Lower leg skin (tissue), 4 donors: ENCODE results near the gene HTATSF1. TPM values are rescaled to one million over a fixed set of nuclear protein-coding genes. Genes with fewer than 3 reads are reported as not detected.

Source experiments
- DNase-seq, 2 donors: peaks; one replicate each; pipeline ENCODE4 v3.0.0-alpha.2; 2019; ENCODE audit warnings: low spot score in 2 of 2
- H3K4me3 ChIP-seq: fragments of 200-600 bp; sonication (generic); 2 replicates; pipeline ENCODE4 v1.5.1; 2017; ENCODE audit warnings: mild to moderate bottlenecking, low read depth; ENCODE audit not compliant: poor library complexity, severe bottlenecking
- POLR2A ChIP-seq, 2 donors: fragments of 450-650 bp; IDR thresholded peaks; one replicate each; pipeline ENCODE4 v1.6.1; 2016 to 2017; ENCODE audit warnings: antibody characterized with exemption in 2 of 2, mild to moderate bottlenecking in 1 of 2, moderate library complexity in 1 of 2
- WGBS, 2 donors: methylation state at CpG; one replicate each; pipeline ENCODE4 v1.1.5; 2018; 5-methylcytosine and 5-hydroxymethylcytosine counted together
- intact Hi-C: fragments of 100-400 bp; cut with DNase I; formaldehyde crosslinking; loops from one replicate; pipeline ENCODE4 v1.15.0; 2023; ENCODE audit warnings: low total_unique reads
- total RNA-seq, 4 donors: library from RNA; depleted of rRNA; stranded (reverse); fragments of >200 nt; gene quantifications; one replicate each; pipeline ENCODE4 v1.1.0, GENCODE V29; 2016
- TF ChIP-seq, protein P1 (sequence below), 3 donors: fragments of 450-650 bp; IDR thresholded peaks; one replicate each; pipeline ENCODE4 v1.5.1; 2016; ENCODE audit warnings: antibody characterized with exemption in 3 of 3, mild to moderate bottlenecking in 3 of 3, moderate library complexity in 2 of 3

HTATSF1 gene
- total RNA-seq, 4 donors from 2014 or later: 36.0 to 56.2 (median 46.6) TPM

GRCh38 chrX:136496186-136496763, 1.1 kb upstream of the HTATSF1 start:
- intact Hi-C loops: no loop called here
- WGBS, 2 donors: 3 to 36% methylated on average over 13 of the region's 13 CpGs

GRCh38 chrX:136496764-136497555, 432 bp upstream of the HTATSF1 start:
- peak; percentile 85 to 97 for DNase-seq
- intact Hi-C loops: no loop called here
- TF ChIP-seq POLR2A (IDR thresholded peaks at IDR 0.05): no peak
- TF ChIP-seq, protein P1, sequence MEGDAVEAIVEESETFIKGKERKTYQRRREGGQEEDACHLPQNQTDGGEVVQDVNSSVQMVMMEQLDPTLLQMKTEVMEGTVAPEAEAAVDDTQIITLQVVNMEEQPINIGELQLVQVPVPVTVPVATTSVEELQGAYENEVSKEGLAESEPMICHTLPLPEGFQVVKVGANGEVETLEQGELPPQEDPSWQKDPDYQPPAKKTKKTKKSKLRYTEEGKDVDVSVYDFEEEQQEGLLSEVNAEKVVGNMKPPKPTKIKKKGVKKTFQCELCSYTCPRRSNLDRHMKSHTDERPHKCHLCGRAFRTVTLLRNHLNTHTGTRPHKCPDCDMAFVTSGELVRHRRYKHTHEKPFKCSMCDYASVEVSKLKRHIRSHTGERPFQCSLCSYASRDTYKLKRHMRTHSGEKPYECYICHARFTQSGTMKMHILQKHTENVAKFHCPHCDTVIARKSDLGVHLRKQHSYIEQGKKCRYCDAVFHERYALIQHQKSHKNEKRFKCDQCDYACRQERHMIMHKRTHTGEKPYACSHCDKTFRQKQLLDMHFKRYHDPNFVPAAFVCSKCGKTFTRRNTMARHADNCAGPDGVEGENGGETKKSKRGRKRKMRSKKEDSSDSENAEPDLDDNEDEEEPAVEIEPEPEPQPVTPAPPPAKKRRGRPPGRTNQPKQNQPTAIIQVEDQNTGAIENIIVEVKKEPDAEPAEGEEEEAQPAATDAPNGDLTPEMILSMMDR (IDR thresholded peaks at IDR 0.05): no peak
- WGBS, 2 donors: 1 to 61% methylated on average over 12 to 50 of the region's 111 CpGs
- H3K4me3 ChIP-seq: peak overlapping the region; percentile 20

More at GRCh38 chrX:136496186-136496763, 1.1 kb upstream of the HTATSF1 start:
- peak overlapping the region; percentile 20 for H3K4me3 ChIP-seq
- DNase-seq: no peak
- TF ChIP-seq, protein P1 (IDR thresholded peaks at IDR 0.05): no peak
- TF ChIP-seq POLR2A (IDR thresholded peaks at IDR 0.05): no peak

GRCh38 chrX:136519069-136519468, 21.7 kb downstream of the HTATSF1 start:
- intact Hi-C loops: no loop called here
- 69 to 84% methylated on average over 5 of the region's 5 CpGs for WGBS, 2 donors
- H3K4me3 ChIP-seq: no peak overlapping the region
- DNase-seq: no peak
- TF ChIP-seq POLR2A (IDR thresholded peaks at IDR 0.05): no peak
- TF ChIP-seq, protein P1 (IDR thresholded peaks at IDR 0.05): no peak

DNA sequence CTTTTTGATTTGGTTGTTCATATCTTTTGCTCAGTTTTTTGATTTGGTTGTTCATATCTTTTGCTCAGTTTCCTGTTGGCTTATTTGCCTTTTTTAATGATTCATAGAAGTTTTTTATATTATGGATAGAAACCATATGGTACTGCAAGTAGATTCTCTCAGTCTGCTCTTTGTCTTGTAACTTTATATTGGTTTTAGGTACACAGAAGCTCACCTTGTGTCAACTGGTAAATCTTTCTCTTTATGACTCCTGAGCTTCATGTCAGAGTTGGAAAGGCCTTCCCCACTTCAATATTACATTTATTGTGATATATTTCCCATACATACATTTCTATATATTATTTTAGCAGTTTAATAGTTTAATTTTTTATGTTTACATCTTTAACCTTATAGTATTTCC, 26.4 kb downstream of the HTATSF1 start:
- TF ChIP-seq, protein P1 (IDR thresholded peaks at IDR 0.05): no peak
- TF ChIP-seq POLR2A (IDR thresholded peaks at IDR 0.05): no peak
- DNase-seq: no peak
- H3K4me3 ChIP-seq: no peak overlapping the region
- intact Hi-C loops: no loop called here

- 13 to 33% methylated on average over 2 of the region's 2 CpGs for WGBS, 2 donors
- peak in 1 of 2 donors; percentile 23 for DNase-seq
- no peak for TF ChIP-seq POLR2A (IDR thresholded peaks at IDR 0.05)
- TF ChIP-seq, protein P1 (IDR thresholded peaks at IDR 0.05): no peak
- no peak overlapping the region for H3K4me3 ChIP-seq
- intact Hi-C loops: no loop called here
Measured at GRCh38 chrX:136525738-136526606, 28.6 kb downstream of the HTATSF1 start.
